ENCODE measurements around the gene PRKACA.
A peak's percentile ranks its signal among the peaks of the same experiment; 100 is the strongest.

The PRKACA gene

DNA sequence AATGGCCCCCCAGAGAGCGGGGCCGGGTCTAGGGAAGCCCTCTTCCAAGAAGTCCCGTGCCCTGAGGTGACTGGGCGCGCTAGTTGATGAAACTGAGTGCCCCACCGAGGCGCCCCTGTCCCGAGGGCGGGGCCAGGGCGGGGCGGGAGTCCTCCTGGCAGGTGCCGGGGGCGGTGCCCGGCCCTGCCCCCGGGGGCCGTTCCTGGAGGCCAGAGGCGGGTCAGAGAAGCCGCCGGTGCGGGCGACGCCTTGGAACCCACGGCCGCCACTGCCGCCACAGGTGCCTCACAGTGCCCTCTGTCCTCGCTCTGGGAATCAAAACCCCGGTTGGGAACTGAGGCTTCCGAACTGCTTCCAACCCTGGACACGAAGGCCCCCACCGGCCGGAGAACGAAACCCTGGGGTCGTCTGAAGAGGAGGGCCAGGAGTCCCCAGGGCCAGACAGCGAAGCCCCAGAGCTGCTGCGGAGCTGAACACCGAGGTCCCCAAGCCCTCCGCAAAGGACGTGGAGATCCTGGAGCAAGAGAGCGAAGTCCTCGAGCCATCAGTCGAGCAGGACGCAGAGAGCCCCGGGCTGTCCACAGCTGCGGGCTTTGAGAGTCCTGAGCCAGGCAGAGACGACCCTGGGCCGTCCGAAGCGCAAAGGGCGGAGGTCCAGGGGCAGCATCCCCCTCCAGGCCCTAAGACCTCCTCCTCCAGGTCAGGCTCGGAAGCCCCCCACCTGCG is 44.9 kb downstream of the PRKACA start, which contains the start of gene MISP3:
MISP3 (plus strand) TSS at position 252 of the 726 bp plus-strand sequence. CDS start 524 bp downstream, outside the sequence.
- peaks cover 14% of the 10 kb centered on the region for H3K4me1 ChIP-seq (ENCODE audit: insufficient read depth, insufficient read length)
- no peak for TF ChIP-seq YY1 (IDR thresholded peaks at IDR 0.05; ENCODE audit: insufficient read depth, insufficient read length)
- TF ChIP-seq ZNF274 (IDR thresholded peaks at IDR 0.05; ENCODE audit: low read depth, low read length) = no peak
- TF ChIP-seq SUZ12 (IDR thresholded peaks at IDR 0.05; ENCODE audit: extremely low read depth, insufficient read depth, insufficient read length) = no peak
- peak within 1 kb of the TSS; percentile 82 for H3K9ac ChIP-seq (ENCODE audit: insufficient read length, low read depth)
- H3K27me3 ChIP-seq (ENCODE audit: insufficient read depth, insufficient read length) = peaks cover 36% of the 10 kb centered on the region
- peak within 1 kb of the TSS; percentile 61 for H3K4me3 ChIP-seq (ENCODE audit: insufficient read length, low read depth)
- peaks cover 9% of the 10 kb centered on the region; the same call in 1 of the 2 replicates for H3K9me3 ChIP-seq (ENCODE audit: insufficient read depth, low read length)
- H3K36me3 ChIP-seq (ENCODE audit: insufficient read depth, insufficient read length, low read length) = no peaks in the 10 kb centered on the region
- DNase-seq (ENCODE audit: low read depth, low spot score) = no peak

DNA sequence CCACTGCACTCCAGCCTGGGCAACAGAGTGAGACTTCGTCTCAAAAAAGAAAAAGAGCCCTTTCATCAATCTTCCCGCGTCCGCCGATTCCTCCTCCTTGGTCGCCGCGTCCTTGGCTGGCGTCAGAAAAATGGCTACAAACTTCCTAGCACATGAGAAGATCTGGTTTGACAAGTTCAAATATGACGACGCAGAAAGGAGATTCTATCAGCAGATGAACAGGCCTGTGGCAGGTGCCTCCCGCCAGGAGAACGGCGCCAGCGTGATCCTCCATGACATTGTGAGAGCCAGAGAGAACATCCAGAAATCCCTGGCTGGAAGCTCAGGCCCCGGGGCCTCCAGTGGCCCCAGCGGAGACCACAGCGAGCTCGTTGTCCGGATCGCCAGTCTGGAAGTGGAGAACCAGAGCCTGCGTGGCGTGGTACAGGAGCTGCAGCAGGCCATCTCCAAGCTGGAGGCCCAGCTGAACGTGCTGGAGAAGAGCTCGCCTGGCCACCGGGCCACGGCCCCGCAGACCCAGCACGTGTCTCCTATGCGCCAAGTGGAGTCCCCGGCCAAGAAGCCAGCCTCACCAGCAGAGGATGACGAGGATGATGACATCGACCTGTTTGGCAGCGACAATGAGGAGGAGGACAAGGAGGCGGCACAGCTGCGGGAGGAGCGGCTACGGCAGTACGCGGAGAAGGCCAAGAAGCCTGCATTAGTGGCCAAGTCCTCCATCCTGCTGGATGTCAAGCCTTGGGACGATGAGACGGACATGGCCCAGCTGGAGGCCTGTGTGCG is 47.1 kb downstream of the PRKACA start:
- H3K4me3 ChIP-seq (ENCODE audit: insufficient read length, low read depth) = no peak overlapping the region
- H3K4me1 ChIP-seq (ENCODE audit: insufficient read depth, insufficient read length) = peaks cover 14% of the 10 kb centered on the region
- no peak overlapping the region for H3K9ac ChIP-seq (ENCODE audit: insufficient read length, low read depth)
- H3K36me3 ChIP-seq (ENCODE audit: insufficient read depth, insufficient read length, low read length) = no peaks in the 10 kb centered on the region
- peaks cover 36% of the 10 kb centered on the region for H3K27me3 ChIP-seq (ENCODE audit: insufficient read depth, insufficient read length)
- DNase-seq (ENCODE audit: low read depth, low spot score) = no peak
- H3K9me3 ChIP-seq (ENCODE audit: insufficient read depth, low read length) = peaks cover 9% of the 10 kb centered on the region; the same call in 1 of the 2 replicates
- TF ChIP-seq ZNF274 (IDR thresholded peaks at IDR 0.05; ENCODE audit: low read depth, low read length) (no peak), YY1 (IDR thresholded peaks at IDR 0.05; ENCODE audit: insufficient read depth, insufficient read length) (no peak), SUZ12 (IDR thresholded peaks at IDR 0.05; ENCODE audit: extremely low read depth, insufficient read depth, insufficient read length) (no peak)

DNA sequence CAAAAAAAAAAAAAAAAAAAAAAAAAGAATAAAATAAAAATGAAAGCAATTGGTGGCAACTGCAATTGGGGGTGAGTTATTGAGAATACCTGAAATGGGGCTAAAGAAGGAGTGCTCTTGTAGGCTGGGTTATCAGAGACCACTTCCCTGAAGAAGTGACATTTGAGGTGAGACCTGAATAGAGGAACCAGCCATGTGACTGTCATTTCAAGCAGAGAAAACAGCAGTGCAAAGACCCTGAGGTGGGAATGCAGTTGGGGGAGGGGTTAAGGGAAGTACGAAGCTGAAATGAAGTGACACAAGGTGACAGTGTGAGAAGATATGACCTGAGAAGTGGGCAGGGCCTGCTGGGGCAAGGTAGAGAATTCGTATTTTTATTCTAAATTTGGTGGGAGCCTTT is 51.4 kb downstream of the PRKACA start:
- no peak for DNase-seq (ENCODE audit: low read depth, low spot score)
- H3K27me3 ChIP-seq (ENCODE audit: insufficient read depth, insufficient read length) = peaks cover 2% of the 10 kb centered on the region
- H3K4me1 ChIP-seq (ENCODE audit: insufficient read depth, insufficient read length) = peaks cover 4% of the 10 kb centered on the region
- TF ChIP-seq YY1 (IDR thresholded peaks at IDR 0.05; ENCODE audit: insufficient read depth, insufficient read length) = no peak
- TF ChIP-seq ZNF274 (IDR thresholded peaks at IDR 0.05; ENCODE audit: low read depth, low read length) = no peak
- no peak for TF ChIP-seq SUZ12 (IDR thresholded peaks at IDR 0.05; ENCODE audit: extremely low read depth, insufficient read depth, insufficient read length)
- H3K9ac ChIP-seq (ENCODE audit: insufficient read length, low read depth) = no peak overlapping the region
- H3K9me3 ChIP-seq (ENCODE audit: insufficient read depth, low read length) = no peaks in the 10 kb centered on the region
- no peak overlapping the region for H3K4me3 ChIP-seq (ENCODE audit: insufficient read length, low read depth)
- H3K36me3 ChIP-seq (ENCODE audit: insufficient read depth, insufficient read length, low read length) = no peaks in the 10 kb centered on the region

DNA sequence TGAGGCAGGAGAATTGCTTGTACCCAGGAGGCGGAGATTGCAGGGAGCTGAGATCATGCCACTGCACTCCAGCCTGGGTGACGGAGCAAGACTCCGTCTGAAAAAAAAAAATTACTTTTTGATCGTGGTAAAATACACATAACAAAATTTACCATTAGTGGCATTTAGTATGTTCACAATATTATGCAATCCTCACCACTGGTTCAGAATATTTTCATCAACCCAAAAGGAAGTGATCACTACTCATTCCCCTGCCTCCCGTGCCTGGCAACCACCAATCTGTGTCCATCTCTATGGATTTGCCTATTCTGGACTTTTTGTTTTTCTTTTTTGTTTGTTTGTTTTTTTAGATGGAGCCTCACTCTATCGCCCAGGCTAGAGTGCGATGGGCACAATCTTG is 54.5 kb downstream of the PRKACA start:
- H3K36me3 ChIP-seq (ENCODE audit: insufficient read depth, insufficient read length, low read length) = no peaks in the 10 kb centered on the region
- peaks cover 15% of the 10 kb centered on the region for H3K4me1 ChIP-seq (ENCODE audit: insufficient read depth, insufficient read length)
- DNase-seq (ENCODE audit: low read depth, low spot score) = no peak
- H3K27me3 ChIP-seq (ENCODE audit: insufficient read depth, insufficient read length) = peaks cover 5% of the 10 kb centered on the region
- H3K9ac ChIP-seq (ENCODE audit: insufficient read length, low read depth) = no peak overlapping the region
- H3K9me3 ChIP-seq (ENCODE audit: insufficient read depth, low read length) = no peaks in the 10 kb centered on the region
- no peak overlapping the region for H3K4me3 ChIP-seq (ENCODE audit: insufficient read length, low read depth)
- TF ChIP-seq ZNF274 (IDR thresholded peaks at IDR 0.05; ENCODE audit: low read depth, low read length) (no peak), YY1 (IDR thresholded peaks at IDR 0.05; ENCODE audit: insufficient read depth, insufficient read length) (no peak), SUZ12 (IDR thresholded peaks at IDR 0.05; ENCODE audit: extremely low read depth, insufficient read depth, insufficient read length) (no peak)

DNA sequence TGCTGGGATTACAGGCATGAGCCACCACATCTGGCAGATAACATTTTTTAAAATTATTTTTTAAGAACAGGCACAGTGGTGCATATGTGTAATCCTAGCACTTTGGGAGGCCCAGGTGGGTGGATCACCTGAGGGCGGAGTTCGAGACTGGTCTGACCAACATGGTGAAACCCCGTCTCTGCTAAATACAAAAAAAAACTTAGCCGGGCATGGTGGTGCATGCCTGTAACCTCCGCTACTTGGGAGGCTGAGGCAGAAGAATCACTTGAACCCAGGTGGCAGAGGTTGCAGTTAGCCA is 55.1 kb downstream of the PRKACA start:
- Histone ChIP-seq H3K36me3 (ENCODE audit: insufficient read depth, insufficient read length, low read length) (no peaks in the 10 kb centered on the region), H3K9me3 (ENCODE audit: insufficient read depth, low read length) (no peaks in the 10 kb centered on the region), H3K4me1 (ENCODE audit: insufficient read depth, insufficient read length) (peaks cover 16% of the 10 kb centered on the region), H3K27me3 (ENCODE audit: insufficient read depth, insufficient read length) (peaks cover 5% of the 10 kb centered on the region), H3K9ac (ENCODE audit: insufficient read length, low read depth) (no peak overlapping the region), H3K4me3 (ENCODE audit: insufficient read length, low read depth) (no peak overlapping the region)
- no peak for TF ChIP-seq YY1 (IDR thresholded peaks at IDR 0.05; ENCODE audit: insufficient read depth, insufficient read length)
- TF ChIP-seq SUZ12 (IDR thresholded peaks at IDR 0.05; ENCODE audit: extremely low read depth, insufficient read depth, insufficient read length) = no peak
- TF ChIP-seq ZNF274 (IDR thresholded peaks at IDR 0.05; ENCODE audit: low read depth, low read length) = no peak
- DNase-seq (ENCODE audit: low read depth, low spot score) = no peak

DNA sequence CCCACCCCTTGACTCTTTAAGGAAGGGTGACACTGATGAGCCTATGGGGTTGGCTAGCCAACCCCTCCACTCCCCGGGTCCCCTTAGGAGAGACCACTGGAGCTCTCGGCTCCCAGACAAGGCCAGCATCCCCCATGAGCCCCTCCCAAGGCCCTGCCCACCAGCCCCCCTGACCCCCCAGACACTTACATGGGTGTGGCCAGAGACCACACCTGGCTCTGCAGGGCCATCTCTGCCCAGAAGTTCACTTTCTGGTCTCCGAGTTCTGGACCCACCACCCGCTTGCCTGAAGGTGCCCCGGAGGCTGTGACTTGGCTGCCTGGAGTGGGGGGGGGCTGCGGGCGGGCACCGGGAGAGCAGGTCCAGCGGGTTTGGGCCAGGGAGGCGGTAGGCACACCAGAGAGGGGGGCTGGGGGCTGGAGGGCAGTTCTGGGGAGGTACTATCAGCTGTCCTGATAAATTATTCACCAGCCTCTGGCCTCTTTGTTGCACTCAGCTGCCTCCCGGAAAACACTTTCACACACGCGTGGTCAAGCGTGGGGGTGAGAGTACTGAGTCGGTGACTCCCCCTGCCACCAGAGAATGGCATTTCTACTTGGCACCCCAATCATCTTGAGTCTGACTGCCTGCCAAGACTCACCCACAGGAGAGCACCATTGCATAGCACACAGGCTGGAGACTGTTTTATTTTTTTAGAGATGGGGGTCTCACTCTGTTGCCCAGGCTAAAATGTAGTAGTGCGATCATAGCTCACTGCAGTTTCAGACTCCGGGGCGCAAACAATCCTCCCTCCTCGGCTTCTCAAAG is 55.6 kb downstream of the PRKACA start, which contains the start of gene PALM3:
PALM3 (minus strand) TSS at position 326 of the 807 bp plus-strand sequence; CDS start at position 230, 96 bp downstream.
- H3K9me3 ChIP-seq (ENCODE audit: insufficient read depth, low read length) = no peaks in the 10 kb centered on the region
- H3K9ac ChIP-seq (ENCODE audit: insufficient read length, low read depth) = no peak within 1 kb of the TSS
- no peak within 1 kb of the TSS for H3K4me3 ChIP-seq (ENCODE audit: insufficient read length, low read depth)
- H3K27me3 ChIP-seq (ENCODE audit: insufficient read depth, insufficient read length) = peaks cover 5% of the 10 kb centered on the region
- DNase-seq (ENCODE audit: low read depth, low spot score) = no peak
- no peaks in the 10 kb centered on the region for H3K36me3 ChIP-seq (ENCODE audit: insufficient read depth, insufficient read length, low read length)
- H3K4me1 ChIP-seq (ENCODE audit: insufficient read depth, insufficient read length) = peaks cover 16% of the 10 kb centered on the region
- TF ChIP-seq SUZ12 (IDR thresholded peaks at IDR 0.05; ENCODE audit: extremely low read depth, insufficient read depth, insufficient read length) (no peak), YY1 (IDR thresholded peaks at IDR 0.05; ENCODE audit: insufficient read depth, insufficient read length) (no peak), ZNF274 (IDR thresholded peaks at IDR 0.05; ENCODE audit: low read depth, low read length) (no peak)
